CD4-positive, alpha-beta memory T cell (primary cell): ENCODE results near the gene CTDP1. TPM values are rescaled to one million over a fixed set of nuclear protein-coding genes. Genes with fewer than 3 reads are reported as not detected.

Experiments
- CTCF ChIA-PET: fragments of 350-600 bp; sonication (Branson Sonifier 250); formaldehyde crosslinking; loops from one replicate; lab custom pipeline; 2021; ENCODE audit warnings: inconsistent platforms; ENCODE audit not compliant: partially characterized antibody; lab: Charles Lee
- POLR2A ChIA-PET: fragments of 350-600 bp; sonication (Branson Sonifier 250); formaldehyde crosslinking; loops from one replicate; lab custom pipeline; 2021; ENCODE audit not compliant: partially characterized antibody; lab: Charles Lee
- DNase-seq, 5 donors: peaks; one replicate each; pipeline versions ENCODE4 v3.0.0 to v3.0.0-alpha.2; 2020 to 2022; ENCODE audit warnings: mixed read lengths in 1 of 5
- H3K27ac ChIP-seq: one replicate; pipeline ENCODE4 v1.7.0; 2013; ENCODE audit warnings: low read depth, low read length
- H3K27me3 ChIP-seq: 2 replicates; pipeline ENCODE4 v1.7.0; 2013; ENCODE audit warnings: mild to moderate bottlenecking, low read length, moderate library complexity; ENCODE audit not compliant: insufficient read depth
- H3K36me3 ChIP-seq: 2 replicates; pipeline ENCODE4 v1.7.0; 2013; ENCODE audit warnings: mild to moderate bottlenecking, low read length, moderate library complexity; ENCODE audit not compliant: insufficient read depth
- H3K4me1 ChIP-seq: 2 replicates; pipeline ENCODE4 v1.7.0; 2013; ENCODE audit warnings: mild to moderate bottlenecking, low read length, moderate library complexity; ENCODE audit not compliant: insufficient read depth
- H3K4me3 ChIP-seq, 2 donors: one replicate each; pipeline ENCODE4 v1.7.0; 2013; ENCODE audit warnings: low read length in 2 of 2, mild to moderate bottlenecking in 1 of 2
- H3K9me3 ChIP-seq, 2 donors: one replicate each; pipeline ENCODE4 v1.7.0; 2013; ENCODE audit warnings: low read length in 2 of 2, control low read depth in 1 of 2; ENCODE audit not compliant: control insufficient read depth in 1 of 2
- H3K27ac Mint-ChIP-seq, 7 donors: one replicate each; pipeline ENCODE4 v1.8.0; 2020 to 2021; ENCODE audit warnings: mixed read lengths in 7 of 7, mild to moderate bottlenecking in 6 of 7, inconsistent platforms in 3 of 7, moderate library complexity in 3 of 7
- H3K27me3 Mint-ChIP-seq, 2 donors: one replicate each; pipeline ENCODE4 v1.8.0; 2020 to 2021; ENCODE audit warnings: mixed read lengths in 2 of 2
- H3K36me3 Mint-ChIP-seq, 2 donors: one replicate each; pipeline ENCODE4 v1.8.0; 2020 to 2021; ENCODE audit warnings: mixed read lengths in 2 of 2, inconsistent platforms in 1 of 2, mild to moderate bottlenecking in 1 of 2
- H3K4me1 Mint-ChIP-seq, 4 donors: one replicate each; pipeline ENCODE4 v1.8.0; 2020 to 2021; ENCODE audit warnings: mixed read lengths in 4 of 4, mild to moderate bottlenecking in 1 of 4
- H3K4me3 Mint-ChIP-seq, 8 donors: one replicate each; pipeline ENCODE4 v1.8.0; 2020 to 2021; ENCODE audit warnings: mixed read lengths in 8 of 8, mild to moderate bottlenecking in 7 of 8, moderate library complexity in 6 of 8, inconsistent platforms in 3 of 8
- H3K9me3 Mint-ChIP-seq, 8 donors: one replicate each; pipeline ENCODE4 v1.8.0; 2020 to 2021; ENCODE audit warnings: mixed read lengths in 8 of 8, mild to moderate bottlenecking in 5 of 8, inconsistent platforms in 3 of 8, moderate library complexity in 1 of 8
- intact Hi-C: fragments of 100-400 bp; cut with micrococcal nuclease; formaldehyde crosslinking; loops from one replicate; pipeline ENCODE4 v1.15.1; 2023
- polyA plus RNA-seq, 2 donors: library from polyadenylated mRNA; unstranded; fragments of 300-500 nt; fragmentation: Illumina TruSeq; gene quantifications; one replicate each; pipeline ENCODE4 v1.2.3, GENCODE V29; 2021
- total RNA-seq, 2 experiments: library from RNA; stranded (reverse); gene quantifications; one replicate each; pipeline ENCODE4 v1.2.3, GENCODE V29; 2021

The CTDP1 gene
- total and polyA plus RNA-seq, 4 experiments from 2014 or later: 8.5 to 44.5 (median 36.4) TPM

DNA sequence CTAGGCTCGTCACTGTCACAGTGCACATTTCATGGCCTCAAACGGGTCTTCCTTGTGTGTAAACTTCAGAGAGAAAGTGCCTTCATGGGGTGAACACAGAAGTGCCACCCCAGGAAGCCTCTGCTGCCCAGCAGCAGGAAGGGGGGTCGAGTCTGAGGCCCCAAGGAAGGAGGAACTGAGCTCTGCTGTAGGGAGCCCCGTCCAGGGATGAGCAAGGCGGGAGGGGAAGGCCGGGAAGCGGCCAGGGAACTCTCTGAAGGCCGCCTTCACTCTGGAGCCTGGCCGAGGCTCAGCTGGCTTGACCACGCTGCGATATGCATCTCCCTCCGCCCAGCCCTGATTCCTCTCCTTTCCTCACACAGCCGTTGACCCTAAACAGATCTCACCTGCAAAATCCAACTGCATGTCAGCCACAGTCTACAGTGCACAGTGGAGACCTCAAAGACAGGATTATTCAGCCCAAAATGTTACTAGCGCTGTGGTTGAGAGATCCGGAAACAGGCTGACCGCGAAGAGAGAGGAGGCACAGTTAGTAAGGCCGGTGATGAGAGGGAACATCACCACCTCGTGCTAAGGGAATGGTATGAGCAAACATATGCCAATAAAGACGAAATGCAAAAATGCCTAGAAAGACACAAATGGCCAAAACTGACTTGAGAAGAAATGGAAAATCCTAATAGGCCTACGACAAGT is 34.2 kb upstream of the CTDP1 start:
- intact Hi-C loops: no loop called here
- no peaks in the 10 kb centered on the region for H3K9me3 Mint-ChIP-seq
- H3K4me3 Mint-ChIP-seq: no peak overlapping the region
- POLR2A ChIA-PET: interaction anchor here (0.6 kb wide), 1 partner anchor 249 kb away, joined by 3 read pairs; no protein-coding TSS in a partner anchor
- Histone ChIP-seq H3K36me3 (no peaks in the 10 kb centered on the region), H3K9me3 (no peaks in the 10 kb centered on the region), H3K4me3 (no peak overlapping the region), H3K27me3 (no peaks in the 10 kb centered on the region), H3K4me1 (peaks cover 7% of the 10 kb centered on the region), H3K27ac (no peak overlapping the region)
- DNase-seq: no peak
- H3K36me3 Mint-ChIP-seq: no peaks in the 10 kb centered on the region
- no peaks in the 10 kb centered on the region for H3K4me1 Mint-ChIP-seq
- H3K27ac Mint-ChIP-seq: no peak overlapping the region
- H3K27me3 Mint-ChIP-seq: peaks cover 0 to under 1% of the 10 kb centered on the region in 2 donors
- CTCF ChIA-PET: interaction anchor here (0.9 to 6.4 kb wide), 3 partner anchors 239 to 278 kb away, joined by 3 to 133 read pairs (median 4); no protein-coding TSS in a partner anchor

DNA sequence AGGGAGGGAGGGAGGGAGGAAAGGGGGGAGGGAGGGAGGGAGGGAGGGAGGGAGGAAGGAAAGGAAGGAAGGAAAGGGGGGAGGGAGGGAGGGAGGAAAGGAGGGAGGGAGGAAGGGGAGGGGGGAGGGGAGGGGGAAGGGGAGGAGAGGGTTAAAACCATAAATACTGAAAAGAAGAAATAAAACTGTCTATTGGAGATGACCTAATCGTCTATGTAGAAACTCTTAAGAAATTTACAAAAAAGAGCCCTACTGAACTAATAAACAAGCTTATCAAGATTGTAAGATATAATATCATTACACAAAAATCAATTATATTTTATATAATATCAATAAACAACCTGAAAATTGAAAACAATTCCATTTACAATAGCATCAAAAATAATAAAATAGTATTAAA is 32.3 kb upstream of the CTDP1 start:
- Mint-ChIP-seq H3K9me3 (no peaks in the 10 kb centered on the region), H3K36me3 (no peaks in the 10 kb centered on the region), H3K4me3 (no peak overlapping the region), H3K4me1 (no peaks in the 10 kb centered on the region), H3K27ac (no peak overlapping the region), H3K27me3 (peaks cover 0 to 6% of the 10 kb centered on the region in 2 donors)
- H3K27me3 ChIP-seq: no peaks in the 10 kb centered on the region
- POLR2A ChIA-PET: no interaction called here
- H3K27ac ChIP-seq: no peak overlapping the region
- intact Hi-C loops: no loop called here
- no peaks in the 10 kb centered on the region for H3K9me3 ChIP-seq
- CTCF ChIA-PET: interaction anchor here (6.4 kb wide), 1 partner anchor 269 kb away, joined by 133 read pairs; no protein-coding TSS in a partner anchor
- H3K4me3 ChIP-seq: no peak overlapping the region
- H3K4me1 ChIP-seq: peaks cover 7% of the 10 kb centered on the region
- no peaks in the 10 kb centered on the region for H3K36me3 ChIP-seq
- no peak for DNase-seq

DNA sequence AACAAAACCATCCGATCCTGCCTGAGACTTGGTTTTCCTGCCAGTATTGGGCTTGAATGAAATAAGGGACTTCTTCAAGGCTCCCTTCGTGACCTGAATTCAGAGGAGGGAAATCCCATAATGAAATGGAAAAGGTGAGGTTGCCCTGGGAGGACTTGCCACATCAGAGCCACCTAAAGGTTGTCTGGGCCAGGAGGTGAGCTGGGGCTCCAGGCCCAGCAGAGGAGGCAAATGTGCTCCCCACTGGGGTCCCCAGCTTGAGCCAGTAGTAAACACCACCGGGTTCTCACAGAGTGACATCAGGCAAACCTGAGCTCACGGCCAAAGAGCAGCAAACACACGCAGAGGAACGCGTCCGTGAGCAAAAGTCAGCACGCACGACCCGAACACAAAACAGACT is 28.6 kb upstream of the CTDP1 start:
- H3K9me3 Mint-ChIP-seq: peaks cover 0 to 4% (median 0%) of the 10 kb centered on the region in 8 donors
- no peak for DNase-seq
- H3K4me1 Mint-ChIP-seq: no peaks in the 10 kb centered on the region

DNA sequence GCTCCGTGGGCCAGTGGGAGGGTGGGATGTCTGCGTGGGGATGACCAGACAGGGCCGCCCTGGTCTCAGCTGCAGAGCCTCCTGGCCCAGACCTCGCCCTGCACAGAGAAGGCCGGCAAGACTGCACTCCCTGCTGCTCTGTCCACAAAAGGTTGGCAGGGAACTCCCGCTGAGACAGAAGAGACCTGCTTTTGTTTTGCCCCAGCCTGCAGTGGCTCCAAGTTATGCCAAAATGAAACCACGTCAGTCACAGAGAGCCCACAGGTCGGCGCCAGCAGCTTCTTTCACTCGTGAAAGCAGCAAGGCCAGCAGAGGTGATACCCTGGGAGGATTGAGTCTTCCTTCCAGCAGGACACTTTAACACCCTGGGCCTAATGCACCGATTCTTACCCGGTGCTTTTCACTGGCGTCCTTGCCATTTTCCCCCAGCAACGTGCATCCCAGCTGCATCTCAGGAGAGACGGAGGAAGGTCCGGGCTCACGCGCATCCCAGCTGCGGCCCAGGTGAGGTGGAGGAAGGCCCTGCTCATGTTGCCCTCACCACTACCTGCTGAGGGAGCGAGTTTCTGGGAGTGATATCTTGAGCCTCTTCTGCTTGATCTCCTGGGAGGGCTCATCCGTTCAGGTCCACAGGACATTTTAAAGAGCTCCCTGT is 22.1 kb upstream of the CTDP1 start:
- H3K36me3 ChIP-seq: no peaks in the 10 kb centered on the region
- H3K27me3 ChIP-seq: no peaks in the 10 kb centered on the region
- no peaks in the 10 kb centered on the region for H3K4me1 Mint-ChIP-seq
- ChIA-PET CTCF (no interaction called here), POLR2A (no interaction called here)
- no peak overlapping the region for H3K4me3 ChIP-seq
- no peaks in the 10 kb centered on the region for H3K4me1 ChIP-seq
- intact Hi-C loops: no loop called here
- H3K4me3 Mint-ChIP-seq: no peak overlapping the region
- DNase-seq: no peak
- no peaks in the 10 kb centered on the region for H3K9me3 ChIP-seq
- H3K36me3 Mint-ChIP-seq: no peaks in the 10 kb centered on the region
- H3K27ac ChIP-seq: no peak overlapping the region
- H3K9me3 Mint-ChIP-seq: peaks cover 0 to 7% (median 0%) of the 10 kb centered on the region in 8 donors
- H3K27ac Mint-ChIP-seq: no peak overlapping the region
- H3K27me3 Mint-ChIP-seq: peaks cover 3 to 14% of the 10 kb centered on the region in 2 donors

More for the DNA sequence above, 28.6 kb upstream of the CTDP1 start:
- H3K36me3 ChIP-seq: no peaks in the 10 kb centered on the region
- Mint-ChIP-seq H3K36me3 (no peaks in the 10 kb centered on the region), H3K4me3 (no peak overlapping the region), H3K27ac (no peak overlapping the region), H3K27me3 (peaks cover 0 to 6% of the 10 kb centered on the region in 2 donors)
- CTCF ChIA-PET: no interaction called here
- no peak overlapping the region for H3K4me3 ChIP-seq
- POLR2A ChIA-PET: no interaction called here
- H3K9me3 ChIP-seq: no peaks in the 10 kb centered on the region
- intact Hi-C loops: no loop called here
- no peak overlapping the region for H3K27ac ChIP-seq
- H3K4me1 ChIP-seq: no peaks in the 10 kb centered on the region
- no peaks in the 10 kb centered on the region for H3K27me3 ChIP-seq

DNA sequence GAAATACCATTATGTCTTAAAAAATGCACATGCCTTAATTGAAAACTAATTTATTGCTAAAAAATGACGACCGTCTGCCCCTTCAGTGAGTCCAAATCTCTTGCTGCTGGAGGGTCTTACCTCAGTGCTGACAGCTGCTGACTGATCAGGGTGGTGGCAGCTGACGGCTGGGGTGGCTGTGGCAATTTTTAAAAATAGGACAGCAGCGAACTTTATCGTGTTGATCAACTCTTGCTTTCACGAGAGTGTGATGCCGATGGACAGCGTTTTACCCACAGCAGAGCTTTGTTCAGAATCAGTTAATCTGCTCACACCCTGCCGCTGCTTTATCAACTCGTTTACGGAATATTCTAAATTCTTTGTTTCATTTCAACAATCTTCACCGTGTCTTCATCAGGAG is 21.2 kb upstream of the CTDP1 start:
- intact Hi-C loops: no loop called here
- H3K9me3 Mint-ChIP-seq: peaks cover 0 to 7% (median 0%) of the 10 kb centered on the region in 8 donors
- H3K4me3 Mint-ChIP-seq: no peak overlapping the region
- Histone ChIP-seq H3K4me3 (no peak overlapping the region), H3K9me3 (no peaks in the 10 kb centered on the region), H3K36me3 (no peaks in the 10 kb centered on the region), H3K27ac (no peak overlapping the region), H3K27me3 (no peaks in the 10 kb centered on the region), H3K4me1 (no peaks in the 10 kb centered on the region)
- POLR2A ChIA-PET: no interaction called here
- no peaks in the 10 kb centered on the region for H3K4me1 Mint-ChIP-seq
- DNase-seq: no peak
- peak overlapping the region in 1 of 7 donors; percentile 20 for H3K27ac Mint-ChIP-seq
- CTCF ChIA-PET: no interaction called here
- peaks cover 3 to 14% of the 10 kb centered on the region in 2 donors for H3K27me3 Mint-ChIP-seq
- no peaks in the 10 kb centered on the region for H3K36me3 Mint-ChIP-seq

DNA sequence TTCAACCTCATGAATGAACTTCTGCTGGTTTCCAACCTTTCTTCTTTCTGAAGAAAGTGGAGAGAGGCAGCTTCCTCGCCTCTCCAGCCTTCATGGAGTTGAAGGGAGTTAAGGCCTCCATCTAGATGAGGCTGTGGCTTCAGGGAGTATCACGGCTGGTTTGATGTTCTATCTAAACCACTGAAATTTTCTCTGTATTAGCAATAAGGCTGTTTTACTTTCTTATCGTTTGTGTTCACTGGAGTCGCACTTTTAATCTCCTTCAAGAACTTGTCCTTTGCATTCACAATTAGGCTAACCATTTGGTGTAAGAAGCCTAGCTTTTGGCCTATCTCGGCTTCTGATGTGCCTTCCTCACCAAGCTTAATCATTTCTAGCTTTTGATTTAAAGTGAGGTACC is 19.9 kb upstream of the CTDP1 start:
- intact Hi-C loops: no loop called here
- H3K36me3 Mint-ChIP-seq: no peaks in the 10 kb centered on the region
- no peak overlapping the region for H3K4me3 ChIP-seq
- no peaks in the 10 kb centered on the region for H3K4me1 ChIP-seq
- CTCF ChIA-PET: interaction anchor here (1.2 kb wide), 1 partner anchor 281 kb away, joined by 3 read pairs; no protein-coding TSS in a partner anchor
- peaks cover 7 to 18% of the 10 kb centered on the region in 2 donors for H3K27me3 Mint-ChIP-seq
- no peaks in the 10 kb centered on the region for H3K36me3 ChIP-seq
- DNase-seq: no peak
- no peaks in the 10 kb centered on the region for H3K4me1 Mint-ChIP-seq
- H3K4me3 Mint-ChIP-seq: no peak overlapping the region
- H3K27ac Mint-ChIP-seq: no peak overlapping the region
- H3K27ac ChIP-seq: no peak overlapping the region
- H3K27me3 ChIP-seq: no peaks in the 10 kb centered on the region
- H3K9me3 ChIP-seq: no peaks in the 10 kb centered on the region
- peaks cover 0 to 7% (median 0%) of the 10 kb centered on the region in 8 donors for H3K9me3 Mint-ChIP-seq
- POLR2A ChIA-PET: no interaction called here

DNA sequence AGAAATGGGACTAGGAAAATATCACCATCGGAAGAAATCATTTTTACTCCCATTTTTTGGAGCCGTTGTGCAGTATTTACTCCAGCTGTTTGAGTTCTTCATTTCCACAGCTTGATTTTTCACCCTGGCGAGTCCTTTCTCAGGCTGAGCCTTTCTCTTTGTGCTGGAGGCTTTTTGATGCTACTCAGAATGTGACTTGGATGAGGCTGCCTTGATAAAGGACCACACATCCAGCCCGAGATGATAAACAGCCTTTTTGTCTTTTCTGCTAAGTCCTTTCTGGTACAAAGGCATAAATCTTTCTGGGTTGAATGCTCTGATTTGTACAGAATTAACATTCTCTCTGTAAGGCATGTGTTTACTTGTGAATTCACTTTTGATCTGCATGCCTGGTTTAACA is 17.6 kb upstream of the CTDP1 start:
- no peak for DNase-seq
- no peak overlapping the region for H3K27ac Mint-ChIP-seq
- Histone ChIP-seq H3K27ac (no peak overlapping the region), H3K4me3 (no peak overlapping the region), H3K36me3 (no peaks in the 10 kb centered on the region), H3K4me1 (no peaks in the 10 kb centered on the region), H3K27me3 (no peaks in the 10 kb centered on the region), H3K9me3 (no peaks in the 10 kb centered on the region)
- peaks cover 0 to 1% (median 0%) of the 10 kb centered on the region in 8 donors for H3K9me3 Mint-ChIP-seq
- H3K27me3 Mint-ChIP-seq: peaks cover 6 to 18% of the 10 kb centered on the region in 2 donors
- ChIA-PET CTCF (no interaction called here), POLR2A (no interaction called here)
- no peaks in the 10 kb centered on the region for H3K4me1 Mint-ChIP-seq
- H3K36me3 Mint-ChIP-seq: no peaks in the 10 kb centered on the region
- intact Hi-C loops: no loop called here
- no peak overlapping the region for H3K4me3 Mint-ChIP-seq
